Osteocyte (in vitro differentiated cells): ENCODE results near the gene LRRC52. TPM values are rescaled to one million over a fixed set of nuclear protein-coding genes. Genes with fewer than 3 reads are reported as not detected.

ENCODE experiments used
- DNase-seq: peaks from one replicate; pipeline ENCODE4 v3.0.0; 2021; ENCODE audit warnings: mixed read lengths; ENCODE audit not compliant: unreplicated experiment; ENCODE audit errors: extremely low spot score
- H3K27ac Mint-ChIP-seq: one replicate; pipeline ENCODE4 v1.8.0; 2021; ENCODE audit warnings: mild to moderate bottlenecking, mixed read lengths; ENCODE audit not compliant: unreplicated experiment
- H3K27me3 Mint-ChIP-seq: one replicate; pipeline ENCODE4 v1.8.0; 2021; ENCODE audit warnings: mixed read lengths; ENCODE audit not compliant: unreplicated experiment
- H3K36me3 Mint-ChIP-seq: one replicate; pipeline ENCODE4 v1.8.0; 2021; ENCODE audit warnings: mixed read lengths; ENCODE audit not compliant: unreplicated experiment
- H3K4me1 Mint-ChIP-seq: one replicate; pipeline ENCODE4 v1.8.0; 2021; ENCODE audit warnings: mixed read lengths; ENCODE audit not compliant: unreplicated experiment
- H3K4me3 Mint-ChIP-seq: one replicate; pipeline ENCODE4 v1.8.0; 2021; ENCODE audit warnings: mild to moderate bottlenecking, moderate library complexity, mixed read lengths; ENCODE audit not compliant: unreplicated experiment
- H3K9me3 Mint-ChIP-seq: one replicate; pipeline ENCODE4 v1.8.0; 2021; ENCODE audit warnings: mixed read lengths; ENCODE audit not compliant: unreplicated experiment
- total RNA-seq: library from RNA; stranded (reverse); gene quantifications from 2 replicates; pipeline ENCODE4 v1.2.1, GENCODE V29; 2021
- TF ChIP-seq, protein P1 (sequence below): fragments of 200-600 bp; sonication (generic); IDR thresholded peaks from 2 replicates; pipeline ENCODE4 v1.5.0; 2021; ENCODE audit warnings: antibody characterized with exemption, mild to moderate bottlenecking, moderate library complexity

Gene LRRC52
- total RNA-seq, 1 donor from 2014 or later = not detected

DNA sequence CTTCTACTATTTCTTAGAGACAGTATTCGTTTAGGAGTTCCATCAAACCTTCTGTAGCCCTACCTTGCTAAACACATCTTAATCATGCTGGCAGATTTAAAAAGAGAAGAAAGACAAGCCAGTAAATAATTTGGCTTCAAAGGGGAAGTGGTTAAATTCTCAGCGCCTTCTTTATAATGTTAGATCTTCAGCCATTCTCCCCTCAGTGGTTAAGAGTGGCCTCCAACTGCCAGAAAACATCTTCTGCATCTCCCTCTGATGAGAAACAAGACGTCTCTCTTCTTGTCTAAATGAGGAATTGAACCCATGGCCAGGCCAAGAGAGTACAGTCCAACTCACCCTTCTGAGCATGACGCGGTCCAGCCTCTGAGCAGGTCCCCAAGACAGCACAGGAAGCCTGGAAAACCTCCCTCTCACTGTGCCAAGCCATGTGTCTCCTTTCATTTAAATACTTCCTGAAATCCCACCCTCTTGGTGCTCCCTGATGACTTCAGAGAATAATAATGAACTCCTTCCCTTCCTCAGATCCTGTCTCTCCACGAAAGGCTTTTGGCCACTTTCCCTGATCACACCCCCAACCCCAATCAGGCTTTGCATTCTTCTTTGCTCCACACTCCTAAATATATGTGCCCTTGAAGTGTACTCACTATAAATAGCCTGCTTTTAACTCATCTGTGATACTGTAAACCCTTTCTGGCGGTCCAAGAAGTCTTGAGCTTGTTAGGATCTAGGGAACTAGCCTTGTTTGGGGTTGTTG is 16.4 kb upstream of the LRRC52 start:
- TF ChIP-seq, protein P1, sequence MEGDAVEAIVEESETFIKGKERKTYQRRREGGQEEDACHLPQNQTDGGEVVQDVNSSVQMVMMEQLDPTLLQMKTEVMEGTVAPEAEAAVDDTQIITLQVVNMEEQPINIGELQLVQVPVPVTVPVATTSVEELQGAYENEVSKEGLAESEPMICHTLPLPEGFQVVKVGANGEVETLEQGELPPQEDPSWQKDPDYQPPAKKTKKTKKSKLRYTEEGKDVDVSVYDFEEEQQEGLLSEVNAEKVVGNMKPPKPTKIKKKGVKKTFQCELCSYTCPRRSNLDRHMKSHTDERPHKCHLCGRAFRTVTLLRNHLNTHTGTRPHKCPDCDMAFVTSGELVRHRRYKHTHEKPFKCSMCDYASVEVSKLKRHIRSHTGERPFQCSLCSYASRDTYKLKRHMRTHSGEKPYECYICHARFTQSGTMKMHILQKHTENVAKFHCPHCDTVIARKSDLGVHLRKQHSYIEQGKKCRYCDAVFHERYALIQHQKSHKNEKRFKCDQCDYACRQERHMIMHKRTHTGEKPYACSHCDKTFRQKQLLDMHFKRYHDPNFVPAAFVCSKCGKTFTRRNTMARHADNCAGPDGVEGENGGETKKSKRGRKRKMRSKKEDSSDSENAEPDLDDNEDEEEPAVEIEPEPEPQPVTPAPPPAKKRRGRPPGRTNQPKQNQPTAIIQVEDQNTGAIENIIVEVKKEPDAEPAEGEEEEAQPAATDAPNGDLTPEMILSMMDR = no peak
- no peaks in the 10 kb centered on the region for H3K4me1 Mint-ChIP-seq
- DNase-seq = no peak
- H3K4me3 Mint-ChIP-seq = no peak overlapping the region
- peaks cover 20% of the 10 kb centered on the region for H3K27me3 Mint-ChIP-seq
- H3K27ac Mint-ChIP-seq = no peak overlapping the region
- no peaks in the 10 kb centered on the region for H3K36me3 Mint-ChIP-seq
- H3K9me3 Mint-ChIP-seq = peaks cover under 1% of the 10 kb centered on the region

DNA sequence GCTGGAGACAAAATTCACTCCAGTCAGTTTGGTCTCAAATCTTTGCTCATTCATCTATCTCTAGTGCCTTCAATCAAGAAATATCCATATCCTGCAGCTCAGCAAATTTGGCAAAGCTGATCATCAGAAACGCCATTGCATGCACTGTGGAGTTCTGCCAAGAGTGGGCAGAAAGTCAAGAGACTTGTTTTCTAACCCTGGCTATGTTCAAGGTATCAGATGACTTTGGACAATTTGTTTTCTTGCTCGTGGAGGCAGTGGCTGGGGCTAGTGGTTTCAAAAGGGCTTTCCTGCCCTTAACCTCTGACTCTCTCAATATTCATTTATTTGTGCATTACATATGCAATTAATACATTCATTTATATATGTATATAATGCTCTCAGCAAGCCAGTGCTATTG is 12.8 kb upstream of the LRRC52 start:
- no peak overlapping the region for H3K27ac Mint-ChIP-seq
- no peaks in the 10 kb centered on the region for H3K36me3 Mint-ChIP-seq
- no peaks in the 10 kb centered on the region for H3K9me3 Mint-ChIP-seq
- TF ChIP-seq, protein P1 = no peak
- no peak overlapping the region for H3K4me3 Mint-ChIP-seq
- DNase-seq = no peak
- H3K4me1 Mint-ChIP-seq = no peaks in the 10 kb centered on the region
- H3K27me3 Mint-ChIP-seq = peaks cover 13% of the 10 kb centered on the region

DNA sequence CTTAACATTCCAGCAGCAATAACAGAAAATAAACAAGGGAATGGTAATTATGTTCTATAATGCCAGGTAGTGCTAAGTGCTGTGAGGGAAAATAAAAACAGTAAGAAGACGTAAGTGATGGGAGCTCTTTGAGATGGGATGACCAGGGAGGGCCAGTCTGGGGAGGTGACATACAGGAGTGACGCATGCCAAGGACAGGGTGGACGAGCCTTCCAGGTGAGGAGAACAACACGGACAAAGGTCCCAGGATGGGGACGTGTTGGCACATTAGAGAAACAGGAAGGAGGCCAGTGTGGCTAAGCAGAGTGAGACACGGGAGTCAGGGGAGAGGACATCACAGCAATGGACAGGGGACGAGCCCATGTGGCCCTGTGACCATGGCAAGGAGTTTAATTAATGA is 11.7 kb upstream of the LRRC52 start:
- no peaks in the 10 kb centered on the region for H3K4me1 Mint-ChIP-seq

DNA sequence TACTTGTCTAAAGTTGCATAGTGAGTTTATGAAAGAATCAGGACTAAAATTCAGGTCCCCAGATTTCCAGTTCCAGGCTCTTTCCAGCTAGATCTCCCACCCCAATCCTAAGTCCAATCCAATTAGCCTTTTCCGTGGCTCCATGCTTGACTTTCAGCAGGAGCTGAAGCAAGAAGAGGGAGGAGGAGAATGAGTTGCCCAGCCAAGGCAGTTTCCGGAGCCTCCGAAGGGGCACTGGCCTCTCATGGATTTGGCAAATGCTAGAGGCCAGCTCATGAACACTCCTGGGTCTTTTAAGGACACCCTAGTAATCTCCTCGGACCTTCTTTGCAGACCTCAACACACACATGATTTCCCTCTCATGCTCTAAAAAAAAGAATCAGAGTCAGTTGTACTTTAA is 10.5 kb upstream of the LRRC52 start:
- Mint-ChIP-seq H3K36me3 (no peaks in the 10 kb centered on the region), H3K4me3 (no peak overlapping the region), H3K27me3 (peaks cover 23% of the 10 kb centered on the region), H3K27ac (no peak overlapping the region), H3K4me1 (no peaks in the 10 kb centered on the region), H3K9me3 (no peaks in the 10 kb centered on the region)
- TF ChIP-seq, protein P1 = no peak
- no peak for DNase-seq

More for the DNA sequence above, 11.7 kb upstream of the LRRC52 start:
- peaks cover 17% of the 10 kb centered on the region for H3K27me3 Mint-ChIP-seq
- H3K9me3 Mint-ChIP-seq = no peaks in the 10 kb centered on the region
- no peak overlapping the region for H3K27ac Mint-ChIP-seq
- TF ChIP-seq, protein P1 = no peak
- H3K4me3 Mint-ChIP-seq = no peak overlapping the region
- no peaks in the 10 kb centered on the region for H3K36me3 Mint-ChIP-seq
- DNase-seq = no peak

DNA sequence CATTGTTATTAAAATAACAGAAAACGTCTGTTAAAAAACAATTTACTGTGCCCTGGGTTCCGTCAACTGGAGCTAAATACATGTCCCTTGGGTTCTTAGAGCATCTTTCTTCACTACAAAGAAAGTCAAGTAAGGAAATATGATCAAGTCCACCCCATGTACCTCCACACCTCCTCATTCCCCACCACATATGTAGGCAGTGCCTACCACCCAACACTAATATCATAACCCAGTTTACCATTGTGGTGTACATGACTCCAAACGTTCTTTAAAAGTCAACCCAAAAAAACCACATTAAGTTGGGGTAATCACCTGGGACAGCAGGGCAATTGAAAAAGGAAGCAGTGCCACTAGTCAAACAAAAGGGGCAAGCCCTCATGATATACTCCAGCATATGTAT is 7.8 kb upstream of the LRRC52 start:
- no peak for DNase-seq
- TF ChIP-seq, protein P1 = no peak
- Mint-ChIP-seq H3K36me3 (no peaks in the 10 kb centered on the region), H3K27ac (no peak overlapping the region), H3K4me3 (no peak overlapping the region), H3K27me3 (peaks cover 16% of the 10 kb centered on the region), H3K4me1 (peaks cover 5% of the 10 kb centered on the region), H3K9me3 (no peaks in the 10 kb centered on the region)
